HUDEP-2 (cell line): ENCODE measurements around the gene NOXO1.
A peak's percentile ranks its signal among the peaks of the same experiment; 100 is the strongest.
"Not testable (repeated sequence)": the region's sequence is repeated elsewhere in the genome, so short reads cannot be mapped to it uniquely, and the experiment has no call there.

ENCODE experiments used
- DNase-seq, 76 experiments: peaks; one replicate each; lab custom pipeline; 2025; ENCODE audit not compliant: unreplicated experiment in 76 of 76; lab: John Stamatoyannopoulos, UW

NOXO1 gene

DNA sequence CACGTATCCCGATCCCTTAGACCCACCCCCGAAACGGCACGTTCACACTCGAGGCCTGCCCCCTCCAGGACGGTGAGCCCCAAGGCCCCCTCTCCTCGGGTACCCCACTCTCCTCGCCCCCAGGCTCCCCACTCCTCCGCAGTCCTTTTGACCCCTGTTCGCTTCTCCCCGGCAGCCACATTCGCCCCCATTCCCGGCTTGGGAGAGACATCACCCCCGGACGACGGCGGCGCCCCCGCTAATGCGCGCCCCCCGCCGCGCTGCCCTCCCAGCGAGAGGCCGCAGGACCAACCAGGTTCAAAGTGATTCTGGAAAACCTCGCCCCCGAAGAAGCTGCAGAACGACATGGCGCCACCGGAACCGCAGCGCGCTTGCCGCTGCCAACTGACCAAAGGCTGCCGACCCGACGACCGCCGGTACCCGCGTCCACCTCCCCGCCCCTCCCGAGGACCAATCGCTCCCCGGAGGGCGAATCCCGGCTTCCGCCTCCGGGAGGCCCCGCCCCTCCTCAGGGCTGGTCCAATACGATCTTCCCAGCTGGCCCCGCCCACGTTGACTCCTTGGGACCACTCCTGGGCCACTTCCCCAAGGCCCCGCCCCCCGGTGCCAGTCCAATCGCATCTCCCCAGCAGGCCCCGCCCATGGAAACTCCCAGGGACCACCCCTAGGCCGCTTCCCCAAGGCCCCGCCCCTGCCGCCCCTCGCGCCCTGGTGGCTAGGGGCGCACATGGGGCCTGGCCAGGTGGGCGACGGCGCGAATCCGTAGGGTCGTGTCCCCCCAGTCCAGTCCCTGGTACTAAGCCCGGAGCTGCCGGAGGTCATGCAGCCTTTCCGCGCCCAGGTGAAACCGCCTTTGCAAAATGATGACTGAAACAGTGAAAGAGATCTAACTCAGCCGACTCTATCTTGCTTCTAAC lies 38.2 kb downstream of the NOXO1 start, which contains the start of gene MSRB1:
Gene MSRB1, minus strand, starts transcription at position 390 of the 917 bp plus-strand sequence. Its CDS starts 43 bp downstream, at position 347.
- peak in 75 of 76 experiments; percentile 35 to 99 (median 97) for DNase-seq

DNA sequence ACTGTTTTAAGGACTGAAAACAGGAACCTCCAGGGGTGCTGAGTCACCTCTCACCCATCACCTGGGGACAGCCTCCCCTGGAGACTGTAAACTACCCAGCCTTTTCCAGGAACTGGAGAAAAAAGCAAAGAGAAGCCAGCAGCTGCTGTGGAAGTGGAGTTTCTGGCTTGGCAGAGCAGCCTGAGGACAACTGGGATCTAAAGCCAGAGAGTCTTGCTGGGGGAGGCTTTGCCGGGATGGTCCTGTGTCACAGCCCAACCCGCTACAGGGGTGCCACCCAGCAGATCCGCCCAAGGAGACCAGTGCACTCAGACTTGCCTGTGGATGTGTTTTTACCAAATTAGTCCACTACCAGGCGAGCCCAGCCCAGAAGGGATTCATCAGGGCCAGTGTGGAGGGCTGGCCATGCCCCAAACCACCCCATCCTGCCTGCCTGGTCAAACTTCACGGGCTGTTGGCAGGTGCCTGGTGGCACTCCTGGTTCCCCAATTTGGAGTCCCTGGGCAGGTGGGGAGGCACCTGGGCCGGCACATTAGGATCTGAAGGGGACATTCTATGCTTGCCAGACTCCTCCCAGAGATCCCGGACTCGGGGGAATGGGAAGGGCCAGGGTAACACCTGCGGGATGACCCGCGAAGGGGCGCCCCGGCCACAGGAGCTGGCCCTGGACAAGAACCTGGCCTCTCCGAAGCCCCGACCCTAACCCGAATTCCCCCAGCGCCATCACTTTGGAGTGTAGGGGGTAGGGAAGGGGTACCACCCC lies 39.0 kb downstream of the NOXO1 start:
- DNase-seq: peak in 4 of 76 experiments; percentile 7 to 17 (median 8)

- DNase-seq: no peak
These were observed 39.9 kb downstream of the NOXO1 start for GRCh38 chr16:1941162-1942046.

DNA sequence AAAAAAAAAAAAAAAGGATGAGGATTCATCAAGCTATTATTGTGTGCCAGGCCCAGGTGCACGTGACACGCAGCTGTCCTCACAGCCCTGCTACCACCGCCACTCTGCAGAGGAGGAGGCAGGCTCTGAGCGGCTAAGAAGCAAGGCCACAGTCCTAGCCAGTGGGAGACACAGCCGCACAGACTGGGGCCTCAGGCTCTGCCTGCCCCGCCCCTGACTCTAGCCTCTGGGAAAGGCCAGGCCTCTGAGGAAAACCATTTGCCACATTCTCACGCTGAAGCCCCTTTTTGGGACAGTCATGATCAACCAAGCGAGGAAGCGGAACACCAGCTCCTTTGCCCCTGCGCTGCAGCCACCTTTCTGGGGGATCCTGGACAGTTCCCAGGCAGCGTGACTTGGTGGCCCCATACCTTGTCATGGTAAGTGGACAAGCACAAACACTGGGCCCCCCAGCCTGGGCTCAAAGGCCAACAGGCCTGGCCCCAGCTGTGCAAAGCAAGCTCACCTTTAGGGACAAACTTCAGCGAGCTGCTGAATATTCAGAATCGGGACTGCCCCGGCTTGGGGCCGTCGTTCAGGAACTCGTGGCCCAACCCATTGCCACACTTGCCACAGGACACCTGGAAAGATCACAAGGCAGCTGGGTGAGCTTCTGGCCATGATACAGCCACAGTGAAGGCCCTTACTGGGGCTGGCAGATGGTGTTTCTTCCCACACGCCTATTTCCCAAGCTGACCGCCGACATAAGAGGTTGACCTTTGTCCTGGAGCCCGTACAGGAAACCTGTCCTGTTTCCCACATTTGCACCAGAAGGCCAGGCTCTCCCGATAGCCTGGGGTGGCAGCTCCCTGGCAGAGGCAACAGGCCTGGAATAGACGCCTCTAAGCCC lies 40.8 kb downstream of the NOXO1 start:
- no peak for DNase-seq

- DNase-seq: not testable (repeated sequence)
These were observed 41.4 kb downstream of the NOXO1 start for GRCh38 chr16:1939833-1940232.

- DNase-seq: no peak
These were observed 42.4 kb downstream of the NOXO1 start for GRCh38 chr16:1938910-1939309.

DNA sequence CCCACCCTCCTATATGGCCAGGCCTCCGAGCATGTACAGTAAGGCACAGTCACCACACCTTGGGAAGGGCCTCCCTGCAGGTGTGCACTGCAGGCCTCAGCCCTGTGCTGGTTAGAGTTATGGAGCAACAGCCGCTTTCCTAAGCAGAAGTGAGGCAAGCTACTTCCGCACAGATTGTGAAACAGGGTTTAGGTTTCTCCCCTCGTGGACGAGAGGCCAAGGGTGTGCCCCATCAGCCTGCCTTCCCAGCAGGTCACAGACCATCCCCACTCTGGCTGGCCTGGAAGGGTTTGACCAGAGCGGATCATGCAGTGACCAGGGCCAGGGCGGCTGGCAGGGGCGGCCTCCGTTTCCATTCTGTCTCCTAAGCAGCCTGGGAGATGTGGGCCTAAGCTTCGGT lies 43.0 kb downstream of the NOXO1 start:
- DNase-seq: no peak

GRCh38 chr16:1936945-1937479 lies 44.3 kb downstream of the NOXO1 start:
- no peak for DNase-seq

- DNase-seq: no peak
These were observed 48.1 kb downstream of the NOXO1 start for GRCh38 chr16:1933097-1933661.

- DNase-seq: peak in 8 of 76 experiments; percentile 9 to 41 (median 26)
These were observed 48.9 kb downstream of the NOXO1 start for GRCh38 chr16:1932050-1933028.

- DNase-seq: no peak
These were observed 50.9 kb downstream of the NOXO1 start for GRCh38 chr16:1930338-1930720.

GRCh38 chr16:1929578-1930337 lies 51.5 kb downstream of the NOXO1 start:
- peak in 72 of 76 experiments; percentile 40 to 93 (median 80) for DNase-seq

DNA sequence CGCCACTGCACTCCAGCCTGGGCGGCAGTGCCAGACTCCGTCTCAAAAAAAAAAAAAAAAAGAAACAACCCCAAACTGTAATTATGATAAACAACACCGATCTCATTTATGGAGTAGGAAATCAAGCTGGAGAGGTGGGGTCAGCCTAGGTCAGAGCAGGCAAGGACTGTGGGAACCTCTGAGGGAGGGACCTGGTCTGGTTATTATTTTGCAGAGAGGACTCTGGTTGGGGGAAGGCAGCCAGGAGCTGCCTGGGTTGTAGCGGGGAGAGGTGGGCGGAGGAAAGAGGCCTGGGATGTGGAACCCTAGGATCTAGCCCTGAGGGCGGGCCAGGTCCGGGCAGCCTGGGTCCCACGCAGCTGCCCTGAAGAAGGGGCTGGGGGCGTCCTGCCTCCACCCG lies 52.2 kb downstream of the NOXO1 start:
- peak in 2 of 76 experiments; percentile 18 to 23 for DNase-seq
